ENCODE measurements around the gene TBPL2. TPM values are rescaled to one million over a fixed set of nuclear protein-coding genes. Genes with fewer than 3 reads are reported as not detected.

TBPL2 gene
- total and polyA plus RNA-seq, 2 donors (not counting 3 experiments of a cell fraction or from before 2014, with no cell fraction given): not detected

DNA sequence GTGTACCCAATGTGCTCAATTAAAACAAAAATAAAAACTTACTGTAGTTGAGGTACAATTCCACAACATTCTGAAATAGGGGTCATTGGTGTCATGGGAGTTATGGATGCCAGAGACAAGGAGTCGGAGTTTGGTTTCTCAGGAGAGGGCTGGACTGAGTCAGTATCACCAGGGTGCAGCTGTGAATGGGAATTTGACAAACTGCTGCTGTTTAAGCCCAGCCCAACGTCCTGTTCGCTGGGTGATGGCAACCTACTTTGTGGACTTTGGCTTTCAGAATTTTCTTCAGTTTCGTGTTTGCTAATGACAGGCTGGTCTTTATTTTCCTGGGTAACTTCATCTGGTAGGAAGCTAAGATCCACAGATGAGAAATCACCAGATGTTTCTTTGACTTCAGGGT is 3.9 kb downstream of the TBPL2 start:
- Histone ChIP-seq H3K27me3 (ENCODE audit: control insufficient read depth in 2 of 2, insufficient read depth in 2 of 2, low read length in 2 of 2) (peaks cover 2 to 5% of the 10 kb centered on the region in 2 experiments), H3K79me2 (ENCODE audit: control insufficient read depth, insufficient read depth, low read length) (no peaks in the 10 kb centered on the region), H3K9ac (replicated peaks; ENCODE audit: extremely low read depth, insufficient read depth, low read length) (no peak overlapping the region), H3K4me3 (replicated peaks in 1 of 3; ENCODE audit: insufficient read depth in 1 of 3, low read depth in 1 of 3, low read length in 3 of 3) (no peak overlapping the region), H2AFZ (ENCODE audit: low read depth, low read length) (no peak overlapping the region), H3K27ac (ENCODE audit: insufficient read depth, low read depth, low read length) (no peak overlapping the region), H3K9me3 (replicated peaks; ENCODE audit: control insufficient read depth, insufficient read depth, low read length) (no peaks in the 10 kb centered on the region), H3K4me2 (ENCODE audit: insufficient read depth, low read length) (no peak overlapping the region), H3K36me3 (ENCODE audit: control insufficient read depth in 2 of 2, extremely low read depth in 1 of 2, insufficient read depth in 2 of 2, low read length in 2 of 2) (no peaks in the 10 kb centered on the region), H3K4me1 (ENCODE audit: control insufficient read depth, extremely low read depth, insufficient read depth, low read length) (no peaks in the 10 kb centered on the region), H3K9me1 (replicated peaks; ENCODE audit: control insufficient read depth, extremely low read depth, insufficient read depth, low read length) (no peaks in the 10 kb centered on the region), H4K20me1 (replicated peaks; ENCODE audit: control insufficient read depth, extremely low read depth, insufficient read depth, low read length) (no peaks in the 10 kb centered on the region)
- BruUV-seq (replicated peaks): no TSS peak
- DNase-seq (ENCODE audit: low read depth, low spot score) (no peak), FAIRE-seq (peak; percentile 47)
- TF ChIP-seq POLR2A (IDR thresholded peaks at IDR 0.05; ENCODE audit: low read depth, low read length) (no peak), JUN (IDR thresholded peaks at IDR 0.05; ENCODE audit: borderline replicate concordance, insufficient read depth, insufficient read length, low read depth) (no peak), EZH2 (IDR thresholded peaks at IDR 0.05; ENCODE audit: borderline replicate concordance, low read depth, low read length, severe bottlenecking) (no peak), POLR2AphosphoS5 (IDR thresholded peaks at IDR 0.05; ENCODE audit: insufficient read depth, low read depth, low read length) (no peak), MYC (IDR thresholded peaks at IDR 0.05; ENCODE audit: low read depth, low read length) (no peak)
- TF ChIP-seq, protein P1, sequence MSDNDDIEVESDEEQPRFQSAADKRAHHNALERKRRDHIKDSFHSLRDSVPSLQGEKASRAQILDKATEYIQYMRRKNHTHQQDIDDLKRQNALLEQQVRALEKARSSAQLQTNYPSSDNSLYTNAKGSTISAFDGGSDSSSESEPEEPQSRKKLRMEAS (IDR thresholded peaks at IDR 0.05; ENCODE audit: insufficient read depth, insufficient read length): no peak
- POLR2A ChIA-PET: no interaction called here
- dilution Hi-C loops (cut with MboI; ENCODE audit: extremely low pct_ligation_motif_present, low sequenced_read_pairs) (no loop called here), intact Hi-C loops (cut with micrococcal nuclease) (no loop called here)
- CTCF ChIA-PET: interaction anchor here (0.7 to 12.4 kb wide), 4 partner anchors 10 to 1051 kb away, joined by 3 to 196 read pairs (median 14); no protein-coding TSS in a partner anchor

GRCh38 chr14:55434805-55435174 is 5.6 kb downstream of the TBPL2 start:
- no TSS peak for BruUV-seq (replicated peaks)
- H3K4me1 ChIP-seq (ENCODE audit: control insufficient read depth, extremely low read depth, insufficient read depth, low read length): no peaks in the 10 kb centered on the region
- intact Hi-C loops (cut with micrococcal nuclease) (no loop called here), dilution Hi-C loops (cut with MboI; ENCODE audit: extremely low pct_ligation_motif_present, low sequenced_read_pairs) (no loop called here)
- peaks cover 2 to 5% of the 10 kb centered on the region in 2 experiments for H3K27me3 ChIP-seq (ENCODE audit: control insufficient read depth in 2 of 2, insufficient read depth in 2 of 2, low read length in 2 of 2)
- H3K4me3 ChIP-seq (replicated peaks in 1 of 3; ENCODE audit: insufficient read depth in 1 of 3, low read depth in 1 of 3, low read length in 3 of 3): no peak overlapping the region
- H3K79me2 ChIP-seq (ENCODE audit: control insufficient read depth, insufficient read depth, low read length): no peaks in the 10 kb centered on the region
- H3K36me3 ChIP-seq (ENCODE audit: control insufficient read depth in 2 of 2, extremely low read depth in 1 of 2, insufficient read depth in 2 of 2, low read length in 2 of 2): no peaks in the 10 kb centered on the region
- POLR2A ChIA-PET: interaction anchor here (0.7 kb wide), 1 partner anchor 226 kb away, joined by 4 read pairs; no protein-coding TSS in a partner anchor
- DNase-seq (ENCODE audit: low read depth, low spot score) (no peak), FAIRE-seq (peak; percentile 24)
- H3K9me3 ChIP-seq (replicated peaks; ENCODE audit: control insufficient read depth, insufficient read depth, low read length): no peaks in the 10 kb centered on the region
- H3K27ac ChIP-seq (ENCODE audit: insufficient read depth, low read depth, low read length): no peak overlapping the region
- no peak overlapping the region for H3K4me2 ChIP-seq (ENCODE audit: insufficient read depth, low read length)
- H3K9me1 ChIP-seq (replicated peaks; ENCODE audit: control insufficient read depth, extremely low read depth, insufficient read depth, low read length): no peaks in the 10 kb centered on the region
- CTCF ChIA-PET: interaction anchor here (0.7 to 12.4 kb wide), 10 partner anchors 9 to 1039 kb away, joined by 3 to 196 read pairs (median 3); no protein-coding TSS in a partner anchor
- H4K20me1 ChIP-seq (replicated peaks; ENCODE audit: control insufficient read depth, extremely low read depth, insufficient read depth, low read length): no peaks in the 10 kb centered on the region
- no peak overlapping the region for H3K9ac ChIP-seq (replicated peaks; ENCODE audit: extremely low read depth, insufficient read depth, low read length)
- TF ChIP-seq, protein P1 (IDR thresholded peaks at IDR 0.05; ENCODE audit: insufficient read depth, insufficient read length): no peak
- TF ChIP-seq, protein P2, sequence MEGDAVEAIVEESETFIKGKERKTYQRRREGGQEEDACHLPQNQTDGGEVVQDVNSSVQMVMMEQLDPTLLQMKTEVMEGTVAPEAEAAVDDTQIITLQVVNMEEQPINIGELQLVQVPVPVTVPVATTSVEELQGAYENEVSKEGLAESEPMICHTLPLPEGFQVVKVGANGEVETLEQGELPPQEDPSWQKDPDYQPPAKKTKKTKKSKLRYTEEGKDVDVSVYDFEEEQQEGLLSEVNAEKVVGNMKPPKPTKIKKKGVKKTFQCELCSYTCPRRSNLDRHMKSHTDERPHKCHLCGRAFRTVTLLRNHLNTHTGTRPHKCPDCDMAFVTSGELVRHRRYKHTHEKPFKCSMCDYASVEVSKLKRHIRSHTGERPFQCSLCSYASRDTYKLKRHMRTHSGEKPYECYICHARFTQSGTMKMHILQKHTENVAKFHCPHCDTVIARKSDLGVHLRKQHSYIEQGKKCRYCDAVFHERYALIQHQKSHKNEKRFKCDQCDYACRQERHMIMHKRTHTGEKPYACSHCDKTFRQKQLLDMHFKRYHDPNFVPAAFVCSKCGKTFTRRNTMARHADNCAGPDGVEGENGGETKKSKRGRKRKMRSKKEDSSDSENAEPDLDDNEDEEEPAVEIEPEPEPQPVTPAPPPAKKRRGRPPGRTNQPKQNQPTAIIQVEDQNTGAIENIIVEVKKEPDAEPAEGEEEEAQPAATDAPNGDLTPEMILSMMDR (IDR thresholded peaks at IDR 0.05; ENCODE audit: extremely low read depth in 1 of 2, insufficient read depth in 1 of 2, low read depth in 1 of 2, low read length in 2 of 2): no peak
- TF ChIP-seq POLR2A (IDR thresholded peaks at IDR 0.05; ENCODE audit: low read depth, low read length) (no peak), POLR2AphosphoS5 (IDR thresholded peaks at IDR 0.05; ENCODE audit: insufficient read depth, low read depth, low read length) (no peak)
- H2AFZ ChIP-seq (ENCODE audit: low read depth, low read length): no peak overlapping the region

All from endothelial cell of umbilical vein (primary cell).